HuH-7.5 (cell line): ENCODE data around the gene IL1RAP.
"Not testable (repeated sequence)": the region's sequence is repeated elsewhere in the genome, so short reads cannot be mapped to it uniquely, and the experiment has no call there.

Source experiments
- DNase-seq: peaks from one replicate; pipeline ENCODE4 v3.0.0; 2011; ENCODE audit warnings: low spot score

IL1RAP gene

GRCh38 chr3:190506271-190506670 lies 7.6 kb upstream of the IL1RAP start:
- no peak for DNase-seq

- no peak for DNase-seq
Measured at GRCh38 chr3:190512666-190513065, 1.2 kb upstream of the IL1RAP start.

- peak; percentile 27 for DNase-seq
Measured at GRCh38 chr3:190514413-190515153, 698 bp downstream of the IL1RAP start.

DNA sequence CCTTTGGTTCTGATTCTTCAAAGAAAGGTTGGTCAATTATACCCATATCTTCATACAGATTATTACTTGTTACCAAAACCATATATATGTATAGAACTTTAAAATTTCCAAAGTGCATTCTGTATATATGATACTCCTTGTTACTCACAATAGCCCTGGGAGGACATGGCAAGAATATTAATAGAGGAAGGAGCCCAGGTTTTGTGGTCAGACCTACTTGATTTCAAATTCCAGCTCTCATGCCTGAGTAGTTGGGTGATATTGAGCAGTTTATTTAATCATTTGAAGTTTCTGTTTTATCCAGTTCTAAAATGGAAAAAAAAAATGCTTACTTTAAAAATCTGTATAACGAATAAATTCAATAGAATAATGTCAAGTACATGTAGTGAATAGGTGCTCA lies 2.5 kb downstream of the IL1RAP start:
- no peak for DNase-seq

GRCh38 chr3:190517687-190518086 lies 3.8 kb downstream of the IL1RAP start:
- DNase-seq: no peak

DNA sequence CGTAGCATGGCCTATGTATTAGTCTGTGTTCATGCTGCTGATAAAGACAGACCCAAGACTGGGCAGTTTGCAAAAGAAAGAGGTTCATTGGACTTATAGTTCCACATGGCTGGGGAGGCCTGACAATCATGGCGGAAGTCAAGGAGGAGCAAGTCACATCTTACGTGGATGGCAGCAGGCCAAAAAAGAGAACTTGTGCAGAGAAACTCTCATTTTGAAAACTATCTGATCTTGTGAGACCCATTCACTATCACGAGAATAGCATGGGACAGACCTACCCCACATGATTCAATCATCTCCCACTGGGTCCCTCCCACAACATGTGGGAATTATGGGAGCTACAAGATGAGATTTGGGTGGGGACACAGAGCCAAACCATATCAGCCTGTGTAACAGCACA lies 4.6 kb downstream of the IL1RAP start:
- DNase-seq: not testable (repeated sequence)

GRCh38 chr3:190519886-190520285 lies 6.0 kb downstream of the IL1RAP start:
- DNase-seq: no peak

DNA sequence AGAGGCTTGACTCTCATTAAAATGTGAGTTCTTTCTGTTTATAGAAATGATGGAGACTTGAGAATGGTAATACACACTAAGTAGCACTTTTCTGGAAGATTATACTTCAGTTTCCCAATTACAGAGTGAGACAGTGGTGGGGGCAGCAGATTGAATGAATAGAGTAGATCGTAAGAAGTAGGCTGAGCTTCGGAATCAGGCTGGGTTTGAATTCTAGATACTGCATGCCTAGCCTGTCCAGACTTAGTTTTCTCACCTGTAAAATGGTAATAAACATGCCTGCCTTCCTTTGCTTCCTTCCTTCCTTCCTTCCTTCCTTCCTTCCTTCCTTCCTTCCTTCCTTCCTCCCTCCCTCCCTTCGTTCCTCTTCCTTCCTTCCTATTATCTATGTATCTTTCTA lies 8.1 kb downstream of the IL1RAP start:
- no peak for DNase-seq

- DNase-seq: no peak
Measured at GRCh38 chr3:190522621-190523222, 8.8 kb downstream of the IL1RAP start.

GRCh38 chr3:190524942-190525341 lies 11.1 kb downstream of the IL1RAP start:
- no peak for DNase-seq

- no peak for DNase-seq
Measured at GRCh38 chr3:190525634-190526033, 11.7 kb downstream of the IL1RAP start.

DNA sequence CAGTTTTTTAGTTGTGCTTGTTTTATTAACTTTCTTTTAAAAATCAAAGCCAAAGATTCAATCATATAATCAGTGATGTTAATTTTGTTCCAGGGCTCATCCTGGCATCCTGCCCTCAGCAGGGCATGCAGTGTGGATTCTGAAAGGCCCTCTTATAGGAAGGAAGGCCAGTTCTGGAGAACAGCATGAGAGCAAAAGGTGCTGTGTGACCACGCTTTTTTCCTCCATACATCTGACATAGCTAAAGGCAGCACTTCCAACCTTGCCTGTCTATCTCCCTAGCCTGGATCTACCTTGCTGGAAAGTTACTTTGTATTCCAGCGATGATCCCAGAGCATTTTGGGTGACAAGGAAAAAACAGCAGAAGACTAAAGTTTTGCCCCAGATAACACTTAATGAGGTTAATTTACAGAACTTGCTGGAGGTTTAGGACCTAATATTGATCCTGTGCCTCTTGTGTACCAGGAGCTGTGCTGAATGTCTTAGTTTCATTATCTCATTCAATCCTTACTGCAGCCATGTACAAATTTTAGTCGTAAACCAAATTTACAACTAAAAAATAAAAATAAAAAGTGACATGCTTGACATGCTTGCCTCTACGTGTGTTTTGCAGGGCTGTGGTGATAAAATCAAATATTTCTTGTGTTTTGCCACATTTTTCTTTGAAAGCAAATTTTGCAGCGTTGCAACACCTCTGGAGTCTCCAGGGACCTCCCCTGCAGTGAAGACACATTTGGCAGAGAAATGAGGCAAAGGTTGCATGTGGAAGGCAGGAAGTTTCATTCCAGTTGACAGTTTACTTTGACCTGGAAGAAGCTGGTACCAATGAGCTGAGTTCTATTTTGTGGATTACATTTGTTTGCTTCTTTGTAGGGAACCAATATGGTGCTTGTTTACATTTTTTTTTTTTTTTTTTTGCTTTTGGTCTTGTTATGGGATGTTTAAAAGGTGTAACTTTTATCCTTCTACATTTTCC lies 13.2 kb downstream of the IL1RAP start:
- DNase-seq: peak; percentile 36

- DNase-seq: no peak
Measured at GRCh38 chr3:190528706-190529105, 14.8 kb downstream of the IL1RAP start.

DNA sequence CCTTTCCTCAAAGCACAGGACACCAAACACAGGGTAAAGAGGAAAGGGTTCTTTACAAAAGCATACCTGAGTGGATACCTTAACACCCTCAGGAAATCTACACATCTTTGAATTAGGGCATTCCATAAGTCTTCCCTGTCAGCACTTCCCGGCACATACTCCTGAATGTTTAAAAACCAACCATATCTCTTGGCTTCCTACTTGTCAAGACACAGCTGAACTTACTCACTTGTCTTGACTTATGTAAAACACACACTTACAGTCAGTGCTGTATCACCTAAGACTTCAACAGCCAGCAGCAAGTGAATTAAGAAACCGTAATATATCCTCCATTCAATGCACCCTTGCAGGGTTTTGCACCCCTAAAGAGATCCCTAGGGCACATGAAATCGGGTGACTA lies 17.5 kb downstream of the IL1RAP start:
- no peak for DNase-seq

DNA sequence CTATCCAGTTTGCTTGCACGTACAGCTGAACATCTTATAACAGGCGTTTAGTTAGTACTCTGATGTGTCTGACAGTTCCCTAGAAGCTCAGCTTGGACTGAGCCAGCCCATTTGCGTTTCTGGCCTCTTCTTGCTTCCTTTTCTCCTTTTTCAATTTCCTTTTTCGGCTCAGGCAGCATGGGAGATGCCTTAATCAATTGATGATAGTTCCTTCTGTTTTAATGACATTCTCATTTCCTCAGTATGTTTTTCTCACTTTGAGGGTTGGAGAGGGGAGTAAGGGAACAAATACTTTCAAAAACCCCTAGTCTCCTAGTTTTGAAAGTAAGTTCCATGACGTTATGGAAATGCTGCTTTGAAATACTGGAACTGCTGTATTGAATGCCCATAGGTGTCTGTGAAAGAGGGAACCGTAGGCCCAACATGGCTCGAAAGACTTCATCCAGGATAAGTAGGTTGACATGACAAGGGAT lies 18.9 kb downstream of the IL1RAP start:
- DNase-seq: no peak

DNA sequence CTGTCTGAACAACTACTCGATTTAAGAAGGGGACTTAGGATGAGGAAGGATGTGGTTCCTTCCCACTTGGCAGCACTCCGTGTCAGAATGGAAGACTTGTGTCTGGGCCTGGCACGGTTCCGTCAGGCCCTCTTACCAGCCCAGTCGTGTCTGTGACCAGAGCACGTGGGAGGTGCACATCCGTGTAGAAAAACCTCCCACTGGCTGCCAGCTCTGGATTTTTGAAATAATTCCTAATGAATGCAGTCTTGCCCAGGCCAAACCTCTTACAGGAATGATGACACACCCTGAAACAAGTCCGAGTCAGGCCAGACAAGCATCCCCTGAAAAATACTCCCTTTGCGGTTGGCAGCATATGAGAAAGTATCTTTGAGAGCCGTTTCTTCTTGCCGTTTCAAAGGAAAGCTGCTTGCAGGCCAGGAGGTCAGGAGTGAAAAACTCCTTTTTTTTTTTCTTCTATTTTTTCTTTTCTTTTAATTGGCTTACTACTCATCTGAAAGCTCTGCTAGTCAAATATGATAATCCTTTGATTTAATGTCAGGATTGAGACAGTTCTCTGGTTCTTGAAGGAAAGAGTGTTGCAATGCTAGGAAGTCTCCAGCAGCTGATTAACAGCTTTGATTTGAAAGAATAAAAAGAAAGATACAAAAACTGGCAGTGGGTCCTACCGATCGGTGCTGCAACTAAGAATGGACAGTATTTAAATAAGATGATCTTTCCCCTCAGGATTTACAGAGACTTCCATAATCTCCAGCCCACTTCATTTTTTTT lies 19.8 kb downstream of the IL1RAP start:
- DNase-seq: no peak

GRCh38 chr3:190534386-190534785 lies 20.5 kb downstream of the IL1RAP start:
- no peak for DNase-seq

DNA sequence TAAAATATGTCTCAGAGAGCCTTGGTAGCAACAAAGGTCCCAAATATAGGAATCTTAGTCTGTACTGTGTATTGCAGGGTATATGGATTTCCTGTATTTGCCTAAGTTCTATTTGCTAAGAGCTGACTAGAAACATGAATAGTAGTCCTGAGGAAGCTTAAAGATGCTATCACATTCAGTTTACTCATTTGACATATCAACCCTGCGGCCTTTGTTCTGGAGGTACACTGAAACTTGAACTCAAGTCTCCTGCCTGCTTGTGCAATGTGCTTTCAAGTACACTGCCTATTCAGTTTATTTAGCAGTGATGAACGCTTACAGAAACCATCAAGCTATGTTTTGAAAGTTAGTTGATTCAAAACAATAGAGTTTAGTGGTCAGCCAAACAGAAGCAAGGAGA lies 21.1 kb downstream of the IL1RAP start:
- DNase-seq: no peak

GRCh38 chr3:190537146-190537545 lies 23.3 kb downstream of the IL1RAP start:
- DNase-seq: no peak

GRCh38 chr3:190538288-190538687 lies 24.4 kb downstream of the IL1RAP start:
- DNase-seq: no peak

- DNase-seq: no peak
Measured at GRCh38 chr3:190539526-190539925, 25.6 kb downstream of the IL1RAP start.

GRCh38 chr3:190541008-190541407 lies 27.1 kb downstream of the IL1RAP start:
- DNase-seq: no peak
